Left ventricle myocardium superior (tissue), 1 donor: Measurements from ENCODE around the gene MINDY3. TPM values are rescaled to one million over a fixed set of nuclear protein-coding genes. Genes with fewer than 3 reads are reported as not detected.
"Not testable (repeated sequence)": the region's sequence is repeated elsewhere in the genome, so short reads cannot be mapped to it uniquely, and the experiment has no call there.

Source experiments
- ATAC-seq: fragments of 200-7000 bp; cut with Tn5 transposase; one replicate; pipeline ENCODE4 v1.9.1; 2020; ENCODE audit warnings: mild to moderate bottlenecking, moderate library complexity
- DNase-seq: peaks from one replicate; pipeline ENCODE4 v3.0.0-alpha.2; 2020
- intact Hi-C: fragments of 100-400 bp; cut with micrococcal nuclease; formaldehyde crosslinking; loops from one replicate; pipeline ENCODE4 v1.11.0; 2022
- total RNA-seq: library from RNA; stranded (reverse); fragmentation: NEBNext Ultra II Directional; extraction: Animal tissue kit (Norgen Biotek cat#: 25700); gene quantifications from one replicate; pipeline ENCODE4 v1.2.1, GENCODE V29; 2021
- donor health status: DM: no; HTN: yes; CAD: no; lungs with severe emphysema.

The MINDY3 gene
- total RNA-seq, 1 donor from 2014 or later: 18.5 TPM

DNA sequence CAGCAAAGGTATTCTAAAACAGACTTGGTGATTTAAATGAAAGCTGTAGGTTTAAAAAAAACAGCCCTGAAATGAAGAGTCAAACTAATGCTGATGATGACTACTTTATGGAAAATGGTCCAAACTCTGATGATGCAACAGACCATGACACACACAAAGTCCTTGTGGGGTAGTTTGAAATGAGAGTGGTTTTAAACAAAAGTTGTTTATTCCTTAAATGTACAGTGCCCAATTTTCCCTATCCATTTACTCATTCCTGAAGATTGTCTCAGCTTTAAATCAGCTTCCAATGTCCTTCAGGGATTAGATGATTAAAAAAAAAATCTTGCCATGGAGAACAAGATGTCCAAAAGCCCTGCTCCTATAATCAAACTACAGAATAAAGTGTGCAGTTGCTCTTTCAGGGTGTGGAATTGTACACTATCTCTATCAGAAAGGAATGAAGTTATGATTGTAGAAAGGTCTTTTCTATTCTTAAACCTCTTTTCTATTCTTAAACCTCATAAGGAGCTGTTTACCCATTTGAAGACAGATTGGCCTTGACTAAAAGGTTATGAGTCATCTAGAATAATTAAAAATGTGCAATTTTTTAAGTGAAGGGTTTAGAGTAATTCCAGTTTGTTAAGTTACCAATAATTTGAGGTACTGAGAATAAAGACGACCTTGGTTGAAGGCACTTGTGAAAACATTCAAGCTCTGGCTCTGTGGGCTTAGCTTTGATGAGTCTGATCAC, 70.3 kb downstream of the MINDY3 start:
- ATAC-seq (peak; percentile 57), DNase-seq (no peak)
- intact Hi-C loops: no loop called here

DNA sequence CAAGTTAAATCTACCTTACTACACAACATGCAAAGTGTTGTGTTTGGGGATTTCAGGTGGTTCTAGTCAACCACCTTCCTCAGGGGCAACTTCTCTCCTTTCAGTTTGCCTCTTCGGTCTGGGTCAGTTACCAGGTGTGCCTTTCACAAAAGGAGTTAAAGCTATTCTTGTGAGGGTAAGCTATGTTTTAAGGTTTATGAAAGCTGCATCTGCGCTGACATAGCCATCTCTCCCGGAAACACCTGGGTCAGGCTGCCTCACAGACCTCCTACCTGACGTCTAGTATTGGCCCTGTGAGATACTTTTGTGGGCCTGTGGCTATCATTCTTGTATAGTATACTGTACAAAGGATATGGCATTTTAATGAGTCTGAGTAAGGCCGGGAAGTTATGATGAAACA, 72.9 kb downstream of the MINDY3 start:
- DNase-seq (no peak), ATAC-seq (no peak)
- intact Hi-C loops: no loop called here

DNA sequence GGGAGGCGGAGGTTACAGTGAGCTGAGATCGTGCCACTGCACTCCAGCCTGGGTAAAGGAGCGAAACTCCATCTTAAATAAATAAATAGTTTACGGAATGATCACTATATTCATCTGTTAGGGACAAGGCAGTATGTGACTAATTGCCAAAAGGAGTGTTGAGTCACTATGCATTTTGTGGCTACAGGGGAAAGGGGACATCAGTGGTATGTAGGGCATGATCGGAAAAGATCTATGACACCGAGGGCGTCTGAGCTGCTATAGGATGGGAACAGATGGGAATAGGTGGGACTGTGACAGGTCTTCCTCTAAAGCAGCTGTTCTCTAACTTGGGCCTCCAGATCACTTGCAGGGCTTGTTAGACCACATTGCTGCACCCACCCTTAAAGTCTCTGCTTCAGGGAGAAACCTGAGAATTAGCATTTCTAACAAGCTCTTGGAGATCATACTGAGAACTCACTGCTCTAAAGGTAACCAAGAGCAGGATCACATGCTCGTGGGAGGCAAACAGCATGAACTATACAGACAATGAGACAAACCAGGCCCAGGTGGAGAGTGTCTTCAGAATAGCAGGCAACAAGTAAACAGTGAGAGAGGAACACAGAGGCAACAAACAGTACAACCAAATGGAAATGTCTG, 75.5 kb downstream of the MINDY3 start:
- DNase-seq: no peak
- intact Hi-C loops: no loop called here
- no peak for ATAC-seq

- ATAC-seq (no peak), DNase-seq (no peak)
- intact Hi-C loops: no loop called here
Measured at GRCh38 chr10:15783941-15784636, 76.2 kb downstream of the MINDY3 start.

DNA sequence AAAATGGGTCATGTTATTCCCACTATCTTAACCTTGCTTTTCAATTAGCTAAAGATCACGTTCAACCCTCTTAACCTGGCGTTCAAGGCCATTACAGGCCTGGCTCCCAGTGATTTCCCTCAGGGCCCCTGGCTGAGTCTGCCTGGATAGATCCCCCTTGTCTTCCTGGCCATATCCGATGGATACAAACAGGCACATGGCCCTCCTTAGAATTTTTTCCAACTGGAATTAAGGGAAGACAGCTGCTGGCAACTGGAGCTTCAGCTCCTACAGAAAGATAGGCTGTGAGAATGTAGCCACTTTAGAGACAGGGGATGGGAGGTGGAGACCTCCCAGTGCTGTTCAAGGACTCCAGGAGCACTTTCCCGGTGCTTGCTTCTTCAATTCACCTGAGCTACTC, 77.5 kb downstream of the MINDY3 start:
- no peak for DNase-seq
- intact Hi-C loops: no loop called here
- ATAC-seq: no peak

- intact Hi-C loops: no loop called here
- ATAC-seq (no peak), DNase-seq (no peak)
Measured at GRCh38 chr10:15781381-15781960, 78.8 kb downstream of the MINDY3 start.

DNA sequence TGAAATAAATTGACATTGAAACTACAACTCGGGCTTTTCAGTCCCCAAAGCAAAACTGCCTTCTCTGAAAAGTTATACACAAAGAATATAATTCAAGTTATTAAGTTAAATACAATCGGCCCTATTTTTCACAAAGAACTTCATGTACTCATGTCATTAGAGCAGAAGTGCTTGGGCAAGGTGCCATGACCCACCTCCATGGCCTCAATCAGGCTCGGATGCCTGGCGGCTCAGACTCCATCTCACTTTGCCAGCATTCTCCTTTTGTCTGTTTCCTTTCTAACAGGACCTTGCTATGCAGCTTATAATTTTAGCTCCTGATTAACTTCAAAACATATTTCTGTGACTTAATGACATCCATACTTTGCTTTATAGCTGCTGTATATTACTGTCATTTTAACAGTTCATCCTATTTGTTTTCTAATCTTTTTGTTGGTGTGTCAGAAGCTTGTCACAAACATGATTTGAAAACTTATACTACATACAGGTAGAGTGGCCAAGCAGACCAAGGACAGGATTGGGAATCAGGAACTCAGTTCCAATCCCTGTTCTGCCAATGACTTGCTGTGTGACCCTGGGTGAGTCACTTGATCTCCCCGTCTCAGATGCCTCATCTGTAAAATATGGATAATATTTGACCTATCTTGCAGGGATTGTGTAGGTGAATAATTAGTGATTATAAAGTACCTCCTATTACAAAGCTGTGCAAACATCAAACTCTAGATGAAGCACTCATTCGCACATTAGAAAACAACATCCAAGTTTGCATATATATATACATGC, 79.8 kb downstream of the MINDY3 start:
- intact Hi-C loops: no loop called here
- DNase-seq (peak; percentile 77), ATAC-seq (peak; percentile 76)

DNA sequence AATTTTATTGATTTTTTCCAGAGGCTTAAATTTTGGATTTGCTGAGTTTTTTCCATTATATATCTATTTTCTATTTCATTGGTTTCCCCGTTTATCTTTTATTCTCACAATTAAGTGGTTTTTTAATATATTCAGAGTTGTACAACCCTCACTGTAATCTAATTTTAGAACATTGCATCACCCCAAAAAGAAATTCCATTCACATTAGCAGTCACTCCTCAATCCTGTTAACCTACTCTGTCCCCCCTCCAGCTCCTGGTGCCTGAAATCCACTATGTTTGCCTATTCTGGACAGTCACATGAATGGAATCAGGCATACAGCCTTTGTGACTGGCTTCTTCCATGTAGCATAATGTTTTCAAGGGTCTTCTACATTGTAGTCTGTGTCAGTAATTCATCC, 84.8 kb downstream of the MINDY3 start:
- intact Hi-C loops: no loop called here

DNA sequence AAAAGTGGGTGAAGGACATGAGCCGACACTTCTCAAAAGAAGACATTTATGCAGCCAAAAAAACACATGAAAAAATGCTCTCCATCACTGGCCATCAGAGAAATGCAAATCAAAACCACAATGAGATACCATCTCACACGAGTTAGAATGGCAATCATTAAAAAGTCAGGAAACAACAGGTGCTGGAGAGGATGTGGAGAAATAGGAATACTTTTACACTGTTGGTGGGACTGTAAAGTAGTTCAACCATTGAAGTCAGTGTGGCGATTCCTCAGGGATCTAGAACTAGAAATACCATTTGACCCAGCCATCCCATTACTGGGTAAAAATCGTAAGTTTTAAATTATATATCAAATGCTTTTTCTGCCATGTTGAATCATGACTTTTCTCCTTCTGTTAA, 85.8 kb downstream of the MINDY3 start:
- DNase-seq, intact Hi-C loops, ATAC-seq: not testable (repeated sequence)

More for the DNA sequence above, 84.8 kb downstream of the MINDY3 start:
- DNase-seq (no peak), ATAC-seq (no peak)

DNA sequence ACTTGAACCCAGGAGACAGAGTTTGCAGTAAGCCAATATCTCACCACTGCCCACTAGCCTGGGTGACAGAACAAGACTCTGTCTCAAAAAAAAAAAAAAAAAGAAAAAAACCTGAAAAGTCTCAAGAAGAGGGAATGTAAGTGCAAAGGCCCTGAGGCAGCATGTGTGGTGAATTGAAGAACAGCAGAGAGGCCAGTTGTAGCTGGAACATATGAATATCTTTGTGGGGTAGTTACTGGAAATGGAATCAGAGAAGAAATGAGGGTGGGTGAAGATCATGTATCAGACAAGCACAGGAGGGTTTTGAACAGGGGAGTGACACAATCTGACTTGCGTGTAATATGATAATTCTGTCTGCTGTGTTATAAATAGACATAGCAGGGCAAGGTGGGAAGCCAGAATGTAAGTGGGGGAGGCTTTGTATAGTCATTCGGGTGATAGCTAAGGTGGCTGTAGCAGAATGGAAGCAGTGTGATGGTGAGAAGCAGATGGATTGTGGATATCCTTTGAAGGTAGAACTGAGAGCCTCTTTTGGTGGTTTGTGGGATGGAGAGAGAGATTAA, 95.3 kb downstream of the MINDY3 start:
- intact Hi-C loops: no loop called here
- ATAC-seq: no peak
- DNase-seq: no peak

DNA sequence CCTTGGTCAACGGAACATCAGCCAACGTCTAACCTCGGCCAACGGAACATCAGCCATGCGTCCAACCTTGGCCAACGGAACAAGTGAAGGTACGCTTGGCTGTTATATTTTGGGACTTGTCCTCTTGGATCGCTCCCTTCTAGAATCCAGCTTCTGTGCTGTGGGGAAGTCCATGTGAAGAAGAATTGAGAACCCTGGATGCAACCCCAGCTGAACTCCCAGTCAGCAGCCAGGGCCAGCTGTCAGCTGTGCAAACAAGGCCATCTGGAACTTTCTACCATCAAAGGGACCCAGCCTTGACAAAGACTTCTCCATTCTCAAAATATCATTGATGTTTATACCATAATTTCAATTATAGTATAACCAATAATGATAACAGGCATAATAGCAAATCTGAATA, 97.3 kb downstream of the MINDY3 start:
- intact Hi-C loops: no loop called here
- ATAC-seq (peak; percentile 72), DNase-seq (peak; percentile 42)

GRCh38 chr10:15762239-15762638, 98.1 kb downstream of the MINDY3 start:
- ATAC-seq, intact Hi-C loops, DNase-seq: not testable (repeated sequence)

DNA sequence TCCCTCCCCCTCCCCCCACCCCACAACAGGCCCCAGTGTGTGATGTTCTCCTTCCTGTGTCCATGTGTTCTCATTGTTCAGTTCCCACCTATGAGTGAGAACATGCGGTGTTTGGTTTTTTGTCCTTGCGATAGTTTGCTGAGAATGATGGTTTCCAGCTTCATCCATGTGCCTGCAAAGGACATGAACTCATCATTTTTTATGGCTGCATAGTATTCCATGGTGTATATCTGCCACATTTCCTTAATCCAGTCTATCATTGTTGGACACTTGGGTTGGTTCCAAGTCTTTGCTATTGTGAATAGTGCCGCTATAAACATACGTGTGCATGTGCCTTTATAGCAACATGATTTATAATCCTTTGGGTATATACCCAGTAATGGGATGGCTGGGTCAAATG, 99.1 kb downstream of the MINDY3 start:
- DNase-seq, ATAC-seq, intact Hi-C loops: not testable (repeated sequence)

DNA sequence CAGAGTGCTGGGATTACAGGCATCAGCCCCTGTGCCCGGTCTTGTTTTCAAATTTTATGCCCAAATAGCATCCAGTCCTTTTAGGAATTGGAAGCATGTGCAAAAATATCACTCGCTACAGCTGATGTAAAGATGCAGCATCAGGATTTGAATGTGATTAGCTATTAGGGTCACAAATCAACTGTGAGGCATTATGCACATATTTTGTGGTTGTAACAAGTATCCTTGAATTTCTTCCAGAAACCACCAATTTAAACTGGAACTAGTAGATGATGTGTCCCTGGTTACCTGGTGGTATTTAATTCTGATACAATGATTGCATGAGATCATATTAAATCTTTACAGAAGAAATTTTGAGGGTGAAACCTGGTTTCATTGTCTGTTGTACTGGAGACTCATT, 99.6 kb downstream of the MINDY3 start:
- intact Hi-C loops: no loop called here
- DNase-seq: no peak
- no peak for ATAC-seq

DNA sequence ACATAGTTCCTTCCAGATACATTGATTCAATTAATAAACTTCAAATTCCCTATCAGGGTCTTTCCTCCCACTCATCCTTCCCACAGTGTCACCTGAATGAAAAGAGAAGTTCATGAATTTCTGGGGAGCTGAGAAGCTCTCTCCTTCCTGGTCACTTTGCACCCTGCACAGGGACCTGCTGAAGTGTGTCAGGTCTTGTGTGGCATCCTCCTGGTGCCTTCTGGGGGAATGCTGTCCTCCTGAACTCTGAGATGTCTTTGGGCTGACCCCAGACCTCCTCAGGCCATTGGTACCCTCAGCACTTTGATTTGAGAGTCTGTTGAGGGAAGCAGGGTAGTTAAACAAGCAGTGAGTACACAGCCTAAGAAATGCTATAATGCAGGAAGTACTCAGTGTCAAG, 101.0 kb downstream of the MINDY3 start:
- intact Hi-C loops: no loop called here
- DNase-seq (no peak), ATAC-seq (no peak)

DNA sequence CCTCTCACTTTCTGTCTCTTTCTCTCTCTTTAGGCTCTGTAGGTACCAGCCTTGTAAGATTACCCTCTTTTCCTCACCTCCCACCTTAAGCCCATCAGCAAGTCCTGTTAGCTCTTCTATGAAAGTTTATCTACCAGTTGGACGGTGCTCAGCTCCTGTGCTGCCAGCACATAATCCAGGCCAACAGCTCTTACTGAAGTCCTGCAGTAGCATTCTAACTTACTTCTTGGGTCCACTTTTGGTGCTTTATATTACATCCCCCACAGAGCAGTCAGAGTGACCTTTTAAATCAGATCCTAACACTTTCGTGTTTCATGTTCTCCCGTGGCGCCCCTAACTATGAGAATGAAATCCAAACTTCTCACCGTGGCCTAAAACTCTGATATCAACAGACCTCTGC, 101.7 kb downstream of the MINDY3 start:
- no peak for DNase-seq
- no peak for ATAC-seq
- intact Hi-C loops: no loop called here

- intact Hi-C loops: no loop called here
- ATAC-seq (no peak), DNase-seq (no peak)
Measured at GRCh38 chr10:15754937-15755336, 105.4 kb downstream of the MINDY3 start.

DNA sequence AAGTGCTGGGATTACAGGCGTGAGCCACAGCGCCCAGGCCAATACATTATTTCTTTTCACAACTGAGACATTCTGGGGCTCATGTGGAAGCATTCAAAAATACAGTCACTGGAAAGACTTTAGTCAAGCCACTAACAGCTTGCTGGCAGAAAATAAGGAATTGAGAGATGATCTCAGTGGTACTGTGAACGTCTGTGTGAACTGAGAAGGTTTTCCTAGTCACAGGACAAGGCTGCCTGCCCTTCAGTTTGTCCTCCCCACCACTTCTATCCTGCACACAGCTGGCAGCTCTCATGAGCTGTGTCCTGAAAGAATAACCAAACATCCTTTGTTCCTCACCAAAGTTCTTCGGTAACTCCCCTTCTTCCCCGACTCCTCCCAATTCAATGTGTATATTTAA, 109.3 kb downstream of the MINDY3 start:
- intact Hi-C loops: no loop called here
- ATAC-seq (peak; percentile 45), DNase-seq (no peak)

- intact Hi-C loops: no loop called here
- ATAC-seq (no peak), DNase-seq (no peak)
Measured at GRCh38 chr10:15748126-15748525, 112.2 kb downstream of the MINDY3 start.
